Duodenal mucosa (tissue), 2 donors: ENCODE results near the gene KIFC1.

Source experiments
- H3K27ac ChIP-seq: one replicate; pipeline ENCODE4 v1.7.0; 2013; ENCODE audit warnings: low read depth, low read length
- H3K27me3 ChIP-seq, 2 donors: one replicate each; pipeline ENCODE4 v1.7.0; 2013; ENCODE audit warnings: low read length in 2 of 2, control low read depth in 1 of 2; ENCODE audit not compliant: insufficient read depth in 2 of 2, control insufficient read depth in 1 of 2
- H3K36me3 ChIP-seq, 2 donors: one replicate each; pipeline ENCODE4 v1.7.0; 2013; ENCODE audit warnings: low read length in 2 of 2, control low read depth in 1 of 2; ENCODE audit not compliant: insufficient read depth in 2 of 2, control insufficient read depth in 1 of 2
- H3K4me1 ChIP-seq, 2 donors: one replicate each; pipeline ENCODE4 v1.7.0; 2013; ENCODE audit warnings: low read length in 2 of 2, control low read depth in 1 of 2; ENCODE audit not compliant: insufficient read depth in 2 of 2, control insufficient read depth in 1 of 2
- H3K4me3 ChIP-seq, 2 donors: one replicate each; pipeline ENCODE4 v1.7.0; 2013; ENCODE audit warnings: low read length in 2 of 2, low read depth in 1 of 2
- H3K9ac ChIP-seq, 2 donors: one replicate each; pipeline ENCODE4 v1.7.0; 2013; ENCODE audit warnings: low read length in 2 of 2, low read depth in 1 of 2
- H3K9me3 ChIP-seq, 2 donors: one replicate each; pipeline ENCODE4 v1.7.0; 2013; ENCODE audit warnings: low read length in 2 of 2, control low read depth in 1 of 2; ENCODE audit not compliant: control insufficient read depth in 1 of 2

Gene KIFC1

GRCh38 chr6:33454009-33454946 is 62.7 kb downstream of the KIFC1 start, which contains the start of gene ZBTB9:
TSS of gene ZBTB9 (plus strand) at chr6:33454576. CDS start at chr6:33455101, 525 bp downstream.
- Histone ChIP-seq H3K9ac (peak within 1 kb of the TSS; percentile 89 to 92), H3K27me3 (no peaks in the 10 kb centered on the region), H3K36me3 (peaks cover 5 to 7% of the 10 kb centered on the region in 2 donors), H3K4me1 (peaks cover 6 to 12% of the 10 kb centered on the region in 2 donors), H3K27ac (peak within 1 kb of the TSS; percentile 23), H3K4me3 (peak within 1 kb of the TSS; percentile 90 to 98), H3K9me3 (no peaks in the 10 kb centered on the region)

GRCh38 chr6:33455051-33455450 is 63.4 kb downstream of the KIFC1 start:
- H3K9me3 ChIP-seq = no peaks in the 10 kb centered on the region
- peaks cover 5 to 7% of the 10 kb centered on the region in 2 donors for H3K36me3 ChIP-seq
- no peaks in the 10 kb centered on the region for H3K27me3 ChIP-seq
- H3K9ac ChIP-seq = peak overlapping the region; percentile 62 to 91
- no peak overlapping the region for H3K27ac ChIP-seq
- H3K4me3 ChIP-seq = peak overlapping the region; percentile 90 to 98
- peaks cover 6 to 12% of the 10 kb centered on the region in 2 donors for H3K4me1 ChIP-seq

DNA sequence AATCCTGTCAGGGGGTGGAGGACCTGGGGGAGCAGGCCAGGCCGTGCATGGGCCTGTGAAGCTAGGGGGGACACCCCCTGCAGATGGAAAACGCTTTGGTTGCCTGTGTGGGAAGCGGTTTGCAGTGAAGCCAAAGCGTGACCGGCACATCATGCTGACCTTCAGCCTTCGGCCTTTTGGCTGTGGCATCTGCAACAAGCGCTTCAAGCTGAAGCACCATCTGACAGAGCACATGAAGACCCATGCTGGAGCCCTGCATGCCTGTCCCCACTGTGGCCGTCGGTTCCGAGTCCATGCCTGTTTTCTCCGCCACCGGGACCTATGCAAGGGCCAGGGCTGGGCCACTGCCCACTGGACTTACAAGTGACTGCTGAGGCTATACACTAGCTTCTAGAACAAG is 64.5 kb downstream of the KIFC1 start:
- Histone ChIP-seq H3K4me3 (no peak overlapping the region), H3K4me1 (peaks cover 6 to 12% of the 10 kb centered on the region in 2 donors), H3K9ac (peak overlapping the region in 1 of 2 donors; percentile 10), H3K27me3 (no peaks in the 10 kb centered on the region), H3K9me3 (no peaks in the 10 kb centered on the region), H3K36me3 (peaks cover 5 to 7% of the 10 kb centered on the region in 2 donors), H3K27ac (no peak overlapping the region)

DNA sequence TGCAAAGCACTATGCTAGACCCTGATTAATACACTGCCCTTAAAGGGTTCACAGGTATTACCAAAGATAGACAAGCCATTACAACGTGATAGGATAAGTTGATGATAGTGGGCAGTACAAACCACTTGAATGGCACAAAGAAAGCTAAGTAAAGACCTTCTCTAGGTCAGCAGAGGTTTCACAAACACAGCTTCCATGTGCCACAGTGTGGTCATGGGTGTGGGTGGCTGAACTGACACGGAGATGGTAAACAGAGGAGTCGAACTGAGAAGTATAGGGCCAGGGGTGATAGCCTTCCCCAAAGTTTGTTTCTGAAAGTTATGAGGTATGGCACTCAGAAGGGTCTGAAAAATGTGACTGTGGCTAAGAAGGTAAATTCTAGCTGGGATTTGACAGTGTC is 67.1 kb downstream of the KIFC1 start:
- Histone ChIP-seq H3K4me1 (peaks cover 6 to 12% of the 10 kb centered on the region in 2 donors), H3K9me3 (no peaks in the 10 kb centered on the region), H3K27ac (no peak overlapping the region), H3K4me3 (no peak overlapping the region), H3K9ac (no peak overlapping the region), H3K27me3 (no peaks in the 10 kb centered on the region), H3K36me3 (peaks cover 5 to 7% of the 10 kb centered on the region in 2 donors)

- Histone ChIP-seq H3K27me3 (no peaks in the 10 kb centered on the region), H3K4me3 (no peak overlapping the region), H3K27ac (no peak overlapping the region), H3K9ac (no peak overlapping the region), H3K4me1 (peaks cover 6 to 12% of the 10 kb centered on the region in 2 donors), H3K9me3 (no peaks in the 10 kb centered on the region), H3K36me3 (peaks cover 5 to 7% of the 10 kb centered on the region in 2 donors)
Measured at GRCh38 chr6:33459226-33459625, 67.6 kb downstream of the KIFC1 start.
